ENCODE results near the gene LRRC30.

The LRRC30 gene

DNA sequence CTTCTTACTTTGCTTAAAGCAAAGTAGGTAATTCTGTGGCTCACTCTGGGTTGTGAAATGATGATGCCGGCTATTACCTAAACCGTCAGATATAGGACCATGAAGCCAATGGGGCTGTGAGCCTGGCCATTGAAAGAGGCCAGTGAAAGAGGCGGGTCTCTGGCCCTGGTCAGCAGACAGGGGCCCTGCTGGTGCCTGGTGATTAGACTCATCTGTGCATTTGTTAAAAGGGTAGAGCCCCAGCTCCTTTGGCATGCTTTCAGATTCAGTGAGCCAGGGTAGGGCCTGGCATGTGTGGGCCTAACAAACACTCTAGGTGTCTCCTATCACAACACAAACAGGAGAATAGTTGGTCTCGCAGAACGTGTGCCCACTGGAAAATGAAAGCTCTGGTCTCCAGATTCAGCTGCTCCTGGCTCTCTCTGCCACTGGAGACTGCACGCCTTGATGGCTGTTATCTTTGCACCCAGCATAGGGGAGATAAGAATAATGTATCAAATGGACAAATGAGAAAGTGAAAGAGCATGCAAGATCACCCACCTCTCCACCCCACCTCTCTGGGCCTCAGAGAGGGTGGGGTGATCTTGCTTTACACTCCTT is 6.9 kb downstream of the LRRC30 start:
- no peak for DNase-seq (ENCODE audit: low spot score)

GRCh38 chr18:7242926-7243325 is 12.0 kb downstream of the LRRC30 start:
- no peak for DNase-seq (ENCODE audit: low spot score)

GRCh38 chr18:7248877-7249276 is 18.0 kb downstream of the LRRC30 start:
- no peak for DNase-seq (ENCODE audit: low spot score)

DNA sequence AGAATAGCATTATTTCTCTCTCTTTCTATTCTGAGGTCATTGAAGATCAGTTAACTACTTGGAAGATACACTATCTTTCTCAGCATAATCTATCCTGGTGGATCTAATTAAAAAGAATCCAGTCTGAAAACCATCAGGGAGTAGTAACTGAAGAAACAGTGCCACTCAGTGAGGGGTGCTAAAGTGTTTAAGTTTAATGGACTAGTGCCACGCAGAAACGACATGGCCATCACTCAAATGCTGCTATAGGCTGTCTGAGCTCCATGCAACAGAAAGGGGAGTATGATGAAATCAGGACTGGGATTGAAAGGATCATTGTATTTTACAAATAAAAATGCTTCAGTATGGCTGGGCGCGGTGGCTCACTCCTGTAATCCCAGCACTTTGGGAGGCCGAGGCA is 23.3 kb downstream of the LRRC30 start:
- DNase-seq (ENCODE audit: low spot score) = no peak

DNA sequence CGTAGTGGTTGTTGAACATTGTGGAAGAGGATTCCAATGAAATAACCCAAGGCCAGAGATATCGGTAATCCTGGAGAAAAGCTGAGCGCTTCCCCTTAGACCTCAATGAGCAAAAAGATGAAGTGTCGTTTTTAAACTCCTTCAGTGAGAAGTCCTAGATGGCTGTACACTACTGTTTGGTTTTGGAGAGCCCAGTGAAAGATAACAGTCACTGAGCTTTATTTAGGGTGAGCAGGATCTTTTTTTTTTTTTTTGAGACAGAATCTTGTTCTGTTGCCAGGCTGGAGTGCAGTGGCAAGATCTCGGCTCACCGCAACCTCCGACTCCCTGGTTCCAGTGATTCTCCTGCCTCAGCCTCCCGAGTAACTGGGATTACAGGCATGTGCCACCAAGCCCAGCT is 24.2 kb downstream of the LRRC30 start:
- no peak for DNase-seq (ENCODE audit: low spot score)

- no peak for DNase-seq (ENCODE audit: low spot score)
Measured at GRCh38 chr18:7255643-7256042, 24.8 kb downstream of the LRRC30 start.

GRCh38 chr18:7256618-7257425 is 25.9 kb downstream of the LRRC30 start:
- no peak for DNase-seq (ENCODE audit: low spot score)

DNA sequence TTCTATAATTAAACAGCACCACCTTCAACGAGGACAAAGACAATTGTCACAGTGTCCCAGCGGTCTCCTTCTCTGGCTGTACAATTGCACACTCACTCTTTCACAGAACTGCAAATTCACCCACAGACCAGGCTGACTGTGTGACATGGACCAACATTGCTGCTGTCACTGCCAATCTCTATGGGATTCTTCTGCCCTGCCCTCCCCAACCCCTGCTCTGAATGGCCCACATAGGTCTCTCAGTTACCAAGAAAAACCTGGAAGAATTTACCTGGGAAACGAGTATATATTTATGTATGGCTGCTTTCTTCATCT is 26.5 kb downstream of the LRRC30 start:
- no peak for DNase-seq (ENCODE audit: low spot score)

DNA sequence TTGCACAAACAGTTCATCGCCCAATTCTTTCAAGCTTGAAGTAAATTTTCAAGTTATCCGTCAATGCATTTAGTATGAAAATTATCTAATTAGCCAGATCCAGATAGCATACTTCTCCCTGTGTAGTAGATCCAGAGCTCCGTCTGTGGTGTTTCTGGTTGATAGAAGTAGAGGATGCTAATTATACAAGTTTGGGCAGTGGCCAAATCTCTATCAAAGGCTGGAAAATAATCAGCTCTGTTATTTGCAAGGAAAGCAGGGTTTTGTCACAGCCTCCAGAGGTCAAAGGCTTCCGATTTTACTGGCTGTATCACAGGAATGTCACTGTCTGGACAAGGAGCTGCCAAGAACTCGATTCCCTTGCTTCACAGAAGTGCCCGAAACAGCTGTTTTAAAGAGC is 28.6 kb downstream of the LRRC30 start:
- DNase-seq (ENCODE audit: low spot score) = no peak

DNA sequence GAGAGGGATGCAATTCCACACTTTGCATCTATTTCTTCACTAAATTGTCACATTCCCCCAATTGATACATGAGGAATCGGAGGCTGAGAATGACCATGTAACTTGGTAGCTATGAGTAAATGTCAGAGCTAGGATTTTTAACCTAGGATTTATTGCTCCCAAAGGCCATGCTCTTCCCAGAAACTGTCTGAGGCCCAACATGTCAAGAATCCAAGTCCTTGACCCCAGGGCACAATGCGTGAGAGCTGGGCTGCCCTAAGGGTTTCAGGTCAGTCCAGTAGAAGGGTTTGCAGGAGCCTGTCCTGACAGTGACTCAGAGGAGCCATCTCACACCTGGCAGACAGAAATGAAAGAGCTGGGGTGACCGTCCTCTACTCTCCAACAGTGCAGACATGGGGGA is 30.3 kb downstream of the LRRC30 start:
- DNase-seq (ENCODE audit: low spot score) = no peak

DNA sequence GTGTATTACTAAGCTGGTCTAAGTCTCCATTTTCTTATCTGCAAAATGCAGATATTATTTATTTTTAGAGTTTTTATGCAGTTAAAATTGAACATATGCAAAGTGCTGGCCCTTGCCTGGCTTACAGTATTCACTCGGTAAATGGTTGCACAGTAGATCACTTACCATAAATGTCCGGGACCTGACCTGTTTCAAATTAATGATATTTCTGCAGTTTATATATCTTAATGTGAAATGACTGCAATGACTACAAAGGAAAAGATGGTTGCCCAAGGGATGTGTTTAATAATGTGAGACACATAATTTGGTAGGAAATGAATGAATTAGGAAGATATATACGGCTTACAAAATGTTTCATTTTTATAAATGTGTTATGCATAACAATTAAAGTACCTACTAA is 37.1 kb downstream of the LRRC30 start:
- no peak for DNase-seq (ENCODE audit: low spot score)

GRCh38 chr18:7269942-7270341 is 39.1 kb downstream of the LRRC30 start:
- DNase-seq (ENCODE audit: low spot score) = no peak

- no peak for DNase-seq (ENCODE audit: low spot score)
Measured at GRCh38 chr18:7272311-7273049, 41.6 kb downstream of the LRRC30 start.

GRCh38 chr18:7273301-7273921 is 42.5 kb downstream of the LRRC30 start:
- no peak for DNase-seq (ENCODE audit: low spot score)

- no peak for DNase-seq (ENCODE audit: low spot score)
Measured at GRCh38 chr18:7281579-7281978, 50.7 kb downstream of the LRRC30 start.

Measured in activated CD4-positive, alpha-beta T cell treated with anti-CD3 and anti-CD28 coated beads, Interleukin-2, Interleukin-4, amounts not matched to agents 100 ng/mL and 50 ng/mL, durations not matched to agents 16 hours and 8 hours (primary cell).